HepG2 (cell line): ENCODE data around the gene WWC2. TPM values are rescaled to one million over a fixed set of nuclear protein-coding genes. Genes with fewer than 3 reads are reported as not detected.

Source experiments
- ATAC-seq: fragments of 200-7000 bp; cut with Tn5 transposase; 3 replicates; pipeline ENCODE4 v1.9.1; 2020; ENCODE audit warnings: mild to moderate bottlenecking, moderate library complexity
- BruUV-seq: library from RNA; stranded (reverse); fragments of 400-500 nt; replicated peaks from 2 replicates; lab custom pipeline; 2021; lab: Mats Ljungman, UMichigan
- CTCF ChIA-PET: fragments of 300-600 bp; formaldehyde crosslinking; extraction: SDS; loops from one replicate; lab custom pipeline; 2021; ENCODE audit warnings: low total read pairs, inconsistent platforms, low intra/inter-chr PET ratio; lab: Yijun Ruan, JAX
- POLR2A ChIA-PET: fragments of 350-600 bp; sonication (Branson Sonifier 250); formaldehyde crosslinking; loops from one replicate; lab custom pipeline; 2020; ENCODE audit warnings: antibody characterized with exemption, inconsistent platforms; lab: Yijun Ruan, JAX
- DNase-seq: peaks from one replicate; pipeline ENCODE4 v3.0.0-alpha.2; 2015; ENCODE audit warnings: low spot score
- FAIRE-seq: peaks from 3 replicates; lab custom pipeline; 2011; peaks lifted over from hg19 to GRCh38; lab: Jason Lieb, UNC
- H2AFZ ChIP-seq: one replicate; pipeline ENCODE4 v1.6.1; 2011; ENCODE audit warnings: low read length, inconsistent platforms
- H3K27ac ChIP-seq: fragments of 300-600 bp; 3 replicates; pipeline ENCODE4 v1.8.0; 2011; ENCODE audit warnings: mixed run types, mild to moderate bottlenecking, mixed read lengths, low read length, inconsistent platforms; ENCODE audit not compliant: insufficient read depth; ENCODE audit errors: extremely low read length
- H3K27me3 ChIP-seq, 2 experiments: fragments of 200-600 bp in 1 of 2; 2 replicates in 1 of 2; 3 replicates in 1 of 2; pipeline versions ENCODE4 v1.6.0 to v1.8.0; 2011; ENCODE audit warnings: low read length in 2 of 2, mild to moderate bottlenecking in 2 of 2, moderate library complexity in 2 of 2, inconsistent platforms in 1 of 2; ENCODE audit not compliant: insufficient read depth in 2 of 2, control insufficient read depth in 1 of 2
- H3K36me3 ChIP-seq, 2 experiments: fragments of 200-600 bp in 1 of 2; replicated peaks in 1 of 2; 2 replicates in 1 of 2; 3 replicates in 1 of 2; pipeline versions ENCODE4 v1.5.1 to v1.8.0; 2011; ENCODE audit warnings: low read length in 2 of 2, inconsistent platforms in 1 of 2; ENCODE audit not compliant: insufficient read depth in 2 of 2, control insufficient read depth in 1 of 2
- H3K4me1 ChIP-seq: 2 replicates; pipeline ENCODE4 v1.5.1; 2012; ENCODE audit warnings: low read length, inconsistent platforms; ENCODE audit not compliant: insufficient read depth
- H3K4me2 ChIP-seq: 2 replicates; pipeline ENCODE4 v1.6.0; 2011; ENCODE audit warnings: low read depth, low read length, inconsistent platforms
- H3K4me3 ChIP-seq, 3 experiments: fragments of 200-600 bp in 1 of 3; sonication (generic), shearing (Covaris generic) in 1 of 3; replicated peaks in 1 of 3; 2 replicates each; pipeline ENCODE4 v1.5.1; 2011 to 2016; ENCODE audit warnings: low read length in 3 of 3, inconsistent platforms in 2 of 3, low read depth in 2 of 3, mild to moderate bottlenecking in 2 of 3, control low read depth in 1 of 3, mixed read lengths in 1 of 3; ENCODE audit not compliant: insufficient read depth in 1 of 3
- H3K79me2 ChIP-seq: one replicate; pipeline ENCODE4 v1.6.1; 2011; ENCODE audit warnings: low read length, inconsistent platforms; ENCODE audit not compliant: insufficient read depth
- H3K9ac ChIP-seq: 2 replicates; pipeline ENCODE4 v1.6.0; 2011; ENCODE audit warnings: mild to moderate bottlenecking, low read depth, low read length, inconsistent platforms; ENCODE audit not compliant: insufficient read depth
- H3K9me3 ChIP-seq: 2 replicates; pipeline ENCODE4 v1.5.1; 2012; ENCODE audit warnings: mild to moderate bottlenecking, low read length
- H4K20me1 ChIP-seq: 2 replicates; pipeline ENCODE4 v1.6.0; 2011; ENCODE audit warnings: inconsistent platforms, mild to moderate bottlenecking, low read length, moderate library complexity; ENCODE audit not compliant: insufficient read depth
- EED ChIP-seq: sonication (generic); formaldehyde crosslinking; IDR thresholded peaks from 2 replicates; pipeline ENCODE4 v1.5.0; 2020; ENCODE audit warnings: mild to moderate bottlenecking, missing genetic modification reagents
- FOXK1 ChIP-seq: sonication (generic); formaldehyde crosslinking; IDR thresholded peaks from 2 replicates; pipeline ENCODE4 v1.4.0; 2020; ENCODE audit warnings: low read depth, missing genetic modification reagents, borderline replicate concordance
- SP1 ChIP-seq, 2 experiments: fragments of 450-650 bp in 1 of 2; sonication (generic) in 1 of 2; formaldehyde crosslinking in 1 of 2; IDR thresholded peaks; 2 replicates each; pipeline versions ENCODE4 v1.4.0 to v1.6.1; 2016 to 2020; ENCODE audit warnings: missing genetic modification reagents in 1 of 2
- THAP11 ChIP-seq: IDR thresholded peaks from 2 replicates; pipeline ENCODE4 v1.6.1; 2016; ENCODE audit warnings: missing biosample characterization, missing genetic modification reagents
- ZNF101 ChIP-seq: sonication (generic); formaldehyde crosslinking; IDR thresholded peaks from 2 replicates; pipeline ENCODE4 v1.4.0; 2020; ENCODE audit warnings: mild to moderate bottlenecking, low read depth, missing genetic modification reagents, borderline replicate concordance
- ZNF543 ChIP-seq: sonication (generic); formaldehyde crosslinking; IDR thresholded peaks from 2 replicates; pipeline ENCODE4 v1.4.0; 2020; ENCODE audit warnings: mild to moderate bottlenecking, missing genetic modification reagents
- WGBS: methylation state at CpG from one replicate; pipeline ENCODE4 v1.1.6; 2017; ENCODE audit warnings: low lambda C conversion rate; 5-methylcytosine and 5-hydroxymethylcytosine counted together
- in situ Hi-C: cut with HindIII; loops from 2 replicates; pipeline ENCODE4 v1.10.0; 2017; ENCODE audit warnings: low pct_unique_long_range_greater_than_20kb; ENCODE audit not compliant: extremely low pct_ligation_motif_present
- intact Hi-C: fragments of 100-400 bp; cut with micrococcal nuclease; formaldehyde crosslinking; loops from one replicate; pipeline ENCODE4 v1.10.0; 2022; ENCODE audit not compliant: unreplicated experiment
- polyA plus RNA-seq, 8 experiments: library from polyadenylated mRNA; depleted of rRNA in 3 of 8; stranded (reverse) in 7 of 8; unstranded in 1 of 8; fragments of >200 nt; fragmentation: Illumina TruSeq in 4 of 8; extraction: Trizol in 4 of 8; gene quantifications; 2 replicates each; pipeline versions ENCODE4 v1.2.1 to v1.2.3, GENCODE V29; 2011 to 2016; ENCODE audit warnings: low read depth in 4 of 8, missing spikeins in 1 of 8, mixed read lengths in 1 of 8; ENCODE audit not compliant: insufficient read depth in 1 of 8
- total RNA-seq, 5 experiments: library from RNA; depleted of rRNA; stranded (reverse); fragments of >200 nt; fragmentation: Illumina TruSeq; extraction: Trizol; gene quantifications; 2 replicates each; pipeline ENCODE4 v1.2.3, GENCODE V29; 2016; ENCODE audit warnings: low read depth in 1 of 5
- TF ChIP-seq, protein P1 (sequence below): sonication (generic); formaldehyde crosslinking; IDR thresholded peaks from 2 replicates; pipeline ENCODE4 v1.4.0; 2020; ENCODE audit warnings: missing genetic modification reagents
- TF ChIP-seq, protein P2 (sequence below): IDR thresholded peaks from 2 replicates; pipeline ENCODE4 v1.6.1; 2016
- TF ChIP-seq, protein P3 (sequence below), 2 experiments: fragments of 450-650 bp in 1 of 2; sonication (generic) in 1 of 2; formaldehyde crosslinking; IDR thresholded peaks; 2 replicates each; pipeline versions ENCODE4 v1.5.0 to v1.8.0; 2020 to 2022; ENCODE audit warnings: mild to moderate bottlenecking in 1 of 2, missing genetic modification reagents in 1 of 2
- TF ChIP-seq, protein P4 (sequence below): sonication (generic); formaldehyde crosslinking; IDR thresholded peaks from 2 replicates; pipeline ENCODE4 v1.4.0; 2020; ENCODE audit warnings: missing genetic modification reagents

The WWC2 gene
- total and polyA plus RNA-seq, 2 of the 13 experiments (the other 11 are each of a cell fraction or from before 2014, with no cell fraction given) = 40.0 to 50.1 TPM

DNA sequence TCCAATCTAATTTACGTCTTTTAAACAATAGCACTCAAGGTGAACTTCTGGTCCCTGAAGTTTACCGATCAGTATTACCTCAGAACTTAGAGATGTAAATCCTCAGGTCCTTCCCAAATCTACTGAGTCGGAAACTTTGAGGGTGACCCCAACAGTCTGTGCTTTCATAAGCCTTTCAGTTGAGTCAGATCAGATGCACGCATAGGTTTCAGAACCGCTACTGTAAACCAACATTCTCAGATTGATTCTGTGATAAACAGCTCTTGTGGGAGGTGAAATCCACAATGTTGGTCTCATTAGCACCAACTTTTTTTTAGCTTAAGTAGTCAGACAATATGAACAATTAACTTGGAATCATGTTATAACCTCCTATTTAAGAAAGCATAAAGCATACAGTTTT, 86.0 kb downstream of the WWC2 start (continued):
- TF ChIP-seq, protein P1, sequence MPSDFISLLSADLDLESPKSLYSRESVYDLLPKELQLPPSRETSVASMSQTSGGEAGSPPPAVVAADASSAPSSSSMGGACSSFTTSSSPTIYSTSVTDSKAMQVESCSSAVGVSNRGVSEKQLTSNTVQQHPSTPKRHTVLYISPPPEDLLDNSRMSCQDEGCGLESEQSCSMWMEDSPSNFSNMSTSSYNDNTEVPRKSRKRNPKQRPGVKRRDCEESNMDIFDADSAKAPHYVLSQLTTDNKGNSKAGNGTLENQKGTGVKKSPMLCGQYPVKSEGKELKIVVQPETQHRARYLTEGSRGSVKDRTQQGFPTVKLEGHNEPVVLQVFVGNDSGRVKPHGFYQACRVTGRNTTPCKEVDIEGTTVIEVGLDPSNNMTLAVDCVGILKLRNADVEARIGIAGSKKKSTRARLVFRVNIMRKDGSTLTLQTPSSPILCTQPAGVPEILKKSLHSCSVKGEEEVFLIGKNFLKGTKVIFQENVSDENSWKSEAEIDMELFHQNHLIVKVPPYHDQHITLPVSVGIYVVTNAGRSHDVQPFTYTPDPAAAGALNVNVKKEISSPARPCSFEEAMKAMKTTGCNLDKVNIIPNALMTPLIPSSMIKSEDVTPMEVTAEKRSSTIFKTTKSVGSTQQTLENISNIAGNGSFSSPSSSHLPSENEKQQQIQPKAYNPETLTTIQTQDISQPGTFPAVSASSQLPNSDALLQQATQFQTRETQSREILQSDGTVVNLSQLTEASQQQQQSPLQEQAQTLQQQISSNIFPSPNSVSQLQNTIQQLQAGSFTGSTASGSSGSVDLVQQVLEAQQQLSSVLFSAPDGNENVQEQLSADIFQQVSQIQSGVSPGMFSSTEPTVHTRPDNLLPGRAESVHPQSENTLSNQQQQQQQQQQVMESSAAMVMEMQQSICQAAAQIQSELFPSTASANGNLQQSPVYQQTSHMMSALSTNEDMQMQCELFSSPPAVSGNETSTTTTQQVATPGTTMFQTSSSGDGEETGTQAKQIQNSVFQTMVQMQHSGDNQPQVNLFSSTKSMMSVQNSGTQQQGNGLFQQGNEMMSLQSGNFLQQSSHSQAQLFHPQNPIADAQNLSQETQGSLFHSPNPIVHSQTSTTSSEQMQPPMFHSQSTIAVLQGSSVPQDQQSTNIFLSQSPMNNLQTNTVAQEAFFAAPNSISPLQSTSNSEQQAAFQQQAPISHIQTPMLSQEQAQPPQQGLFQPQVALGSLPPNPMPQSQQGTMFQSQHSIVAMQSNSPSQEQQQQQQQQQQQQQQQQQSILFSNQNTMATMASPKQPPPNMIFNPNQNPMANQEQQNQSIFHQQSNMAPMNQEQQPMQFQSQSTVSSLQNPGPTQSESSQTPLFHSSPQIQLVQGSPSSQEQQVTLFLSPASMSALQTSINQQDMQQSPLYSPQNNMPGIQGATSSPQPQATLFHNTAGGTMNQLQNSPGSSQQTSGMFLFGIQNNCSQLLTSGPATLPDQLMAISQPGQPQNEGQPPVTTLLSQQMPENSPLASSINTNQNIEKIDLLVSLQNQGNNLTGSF (CRISPR knock-in tag) = no peak
- TF ChIP-seq SP1 (IDR thresholded peaks at IDR 0.05) = no peak
- TF ChIP-seq SP1 (CRISPR knock-in tag; IDR thresholded peaks at IDR 0.05) = no peak
- TF ChIP-seq, protein P2, sequence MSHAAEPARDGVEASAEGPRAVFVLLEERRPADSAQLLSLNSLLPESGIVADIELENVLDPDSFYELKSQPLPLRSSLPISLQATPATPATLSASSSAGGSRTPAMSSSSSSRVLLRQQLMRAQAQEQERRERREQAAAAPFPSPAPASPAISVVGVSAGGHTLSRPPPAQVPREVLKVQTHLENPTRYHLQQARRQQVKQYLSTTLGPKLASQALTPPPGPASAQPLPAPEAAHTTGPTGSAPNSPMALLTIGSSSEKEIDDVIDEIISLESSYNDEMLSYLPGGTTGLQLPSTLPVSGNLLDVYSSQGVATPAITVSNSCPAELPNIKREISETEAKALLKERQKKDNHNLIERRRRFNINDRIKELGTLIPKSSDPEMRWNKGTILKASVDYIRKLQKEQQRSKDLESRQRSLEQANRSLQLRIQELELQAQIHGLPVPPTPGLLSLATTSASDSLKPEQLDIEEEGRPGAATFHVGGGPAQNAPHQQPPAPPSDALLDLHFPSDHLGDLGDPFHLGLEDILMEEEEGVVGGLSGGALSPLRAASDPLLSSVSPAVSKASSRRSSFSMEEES (CRISPR knock-in tag) = no peak
- no peak for TF ChIP-seq ZNF543 (CRISPR knock-in tag)

DNA sequence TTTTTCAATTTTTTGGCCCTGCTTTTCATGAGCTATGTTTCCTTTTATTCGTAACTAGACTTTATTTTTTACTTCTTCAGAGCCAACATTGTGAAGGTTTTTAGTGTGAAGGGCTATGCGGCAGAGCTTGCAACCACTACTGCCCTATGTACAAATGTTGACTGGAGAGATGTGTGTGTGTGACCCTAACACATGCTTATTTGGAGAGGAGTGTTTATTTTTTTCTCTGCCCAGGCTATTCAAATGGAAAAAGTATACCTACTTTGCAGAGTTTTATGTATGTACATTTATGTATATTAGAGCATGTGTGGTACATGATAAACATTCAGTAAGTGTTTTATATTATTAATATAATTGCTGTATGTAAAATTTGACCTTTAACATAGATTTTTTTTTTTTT, 86.5 kb downstream of the WWC2 start:
- ChIA-PET POLR2A (interaction anchor here (1.1 kb wide), 1 partner anchor 87 kb away, joined by 4 read pairs; the partner anchor contains the start of gene WWC2), CTCF (no interaction called here)
- in situ Hi-C loops (no loop called here), intact Hi-C loops (no loop called here)
- Histone ChIP-seq H3K4me1 (peaks cover 47% of the 10 kb centered on the region), H3K4me2 (no peak overlapping the region), H3K27me3 (no peaks in the 10 kb centered on the region; a peak in 1 of 5 replicates), H3K36me3 (peaks cover 0 to 3% of the 10 kb centered on the region in 2 experiments; a peak in 1 of 5 replicates), H4K20me1 (peaks cover 25% of the 10 kb centered on the region), H3K9me3 (no peaks in the 10 kb centered on the region), H3K9ac (no peak overlapping the region), H2AFZ (no peak overlapping the region), H3K79me2 (peaks cover 69% of the 10 kb centered on the region), H3K27ac (no peak overlapping the region), H3K4me3 (no peak overlapping the region)
- no peak for DNase-seq
- TF ChIP-seq, protein P3, sequence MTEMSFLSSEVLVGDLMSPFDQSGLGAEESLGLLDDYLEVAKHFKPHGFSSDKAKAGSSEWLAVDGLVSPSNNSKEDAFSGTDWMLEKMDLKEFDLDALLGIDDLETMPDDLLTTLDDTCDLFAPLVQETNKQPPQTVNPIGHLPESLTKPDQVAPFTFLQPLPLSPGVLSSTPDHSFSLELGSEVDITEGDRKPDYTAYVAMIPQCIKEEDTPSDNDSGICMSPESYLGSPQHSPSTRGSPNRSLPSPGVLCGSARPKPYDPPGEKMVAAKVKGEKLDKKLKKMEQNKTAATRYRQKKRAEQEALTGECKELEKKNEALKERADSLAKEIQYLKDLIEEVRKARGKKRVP (CRISPR knock-in tag; IDR thresholded peaks at IDR 0.05) = no peak
- no peak for TF ChIP-seq ZNF101 (CRISPR knock-in tag)
- no peak for TF ChIP-seq EED
- TF ChIP-seq, protein P4, sequence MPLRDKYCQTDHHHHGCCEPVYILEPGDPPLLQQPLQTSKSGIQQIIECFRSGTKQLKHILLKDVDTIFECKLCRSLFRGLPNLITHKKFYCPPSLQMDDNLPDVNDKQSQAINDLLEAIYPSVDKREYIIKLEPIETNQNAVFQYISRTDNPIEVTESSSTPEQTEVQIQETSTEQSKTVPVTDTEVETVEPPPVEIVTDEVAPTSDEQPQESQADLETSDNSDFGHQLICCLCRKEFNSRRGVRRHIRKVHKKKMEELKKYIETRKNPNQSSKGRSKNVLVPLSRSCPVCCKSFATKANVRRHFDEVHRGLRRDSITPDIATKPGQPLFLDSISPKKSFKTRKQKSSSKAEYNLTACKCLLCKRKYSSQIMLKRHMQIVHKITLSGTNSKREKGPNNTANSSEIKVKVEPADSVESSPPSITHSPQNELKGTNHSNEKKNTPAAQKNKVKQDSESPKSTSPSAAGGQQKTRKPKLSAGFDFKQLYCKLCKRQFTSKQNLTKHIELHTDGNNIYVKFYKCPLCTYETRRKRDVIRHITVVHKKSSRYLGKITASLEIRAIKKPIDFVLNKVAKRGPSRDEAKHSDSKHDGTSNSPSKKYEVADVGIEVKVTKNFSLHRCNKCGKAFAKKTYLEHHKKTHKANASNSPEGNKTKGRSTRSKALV (CRISPR knock-in tag) = no peak
- no peak for TF ChIP-seq FOXK1 (CRISPR knock-in tag)
- TF ChIP-seq THAP11 (CRISPR knock-in tag) = no peak
- ATAC-seq = no peak
- 92% methylated on average over 2 of the region's 2 CpGs for WGBS
- FAIRE-seq = no peak
- no TSS peak for BruUV-seq
